ENCODE results near the gene RAB3B.

DNA sequence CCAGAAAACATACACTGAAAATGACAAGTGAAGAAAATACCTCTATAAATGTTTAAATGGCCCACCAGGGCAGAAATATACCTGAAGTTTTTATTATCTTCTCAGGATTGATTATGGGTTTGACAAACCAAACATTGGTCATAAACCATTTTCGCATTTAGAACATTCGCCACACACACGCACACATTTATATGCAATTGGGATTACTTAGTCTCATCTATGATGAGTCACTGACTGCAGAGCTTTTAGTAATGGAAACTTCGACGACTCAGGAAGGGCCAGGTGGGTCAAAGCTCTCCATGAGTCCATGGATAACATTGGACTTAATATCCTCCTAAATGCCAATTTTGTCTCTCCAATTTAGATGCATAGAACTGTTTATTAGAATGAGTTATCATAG is 128.8 kb downstream of the RAB3B start:
- TF ChIP-seq CTCF (conservative IDR thresholded peaks at IDR 0.05; ENCODE audit: low read length) (no peak), EZH2phosphoT487 (IDR thresholded peaks at IDR 0.05; ENCODE audit: borderline replicate concordance) (no peak)

Data from Loucy (cell line).